Gastroesophageal sphincter (tissue), 3 donors: Measurements from ENCODE around the gene ADAM12.

ENCODE experiments used
- CTCF ChIP-seq, 4 experiments: fragments of 200-600 bp in 2 of 4; fragments of 450-650 bp in 2 of 4; sonication (generic) in 1 of 4; IDR thresholded peaks; one replicate each; pipeline ENCODE4 v1.5.1; 2017 to 2019; ENCODE audit warnings: antibody characterized with exemption in 4 of 4, mild to moderate bottlenecking in 2 of 4, moderate library complexity in 2 of 4
- POLR2A ChIP-seq, 2 donors: fragments of 450-650 bp; IDR thresholded peaks; one replicate each; pipeline ENCODE4 v1.6.1; 2017; ENCODE audit warnings: antibody characterized with exemption in 2 of 2, mild to moderate bottlenecking in 2 of 2, moderate library complexity in 1 of 2

- TF ChIP-seq POLR2A (IDR thresholded peaks at IDR 0.05) (no peak), CTCF (IDR thresholded peaks at IDR 0.05) (no peak)
Observed at GRCh38 chr10:126432507-126432906, 44.2 kb upstream of the ADAM12 start.
